WTC11 (cell line): ENCODE measurements around the gene ZFHX3. TPM values are rescaled to one million over a fixed set of nuclear protein-coding genes. Genes with fewer than 3 reads are reported as not detected.

Experiments used
- ATAC-seq: fragments of 200-7000 bp; cut with Tn5 transposase; 2 replicates; pipeline ENCODE4 v1.10.0; 2021; ENCODE audit warnings: mild to moderate bottlenecking, moderate library complexity
- CTCF ChIA-PET: fragments of 300-600 bp; sonication (Branson Sonifier 250); formaldehyde crosslinking; loops from one replicate; lab custom pipeline; 2021; ENCODE audit warnings: antibody characterized with exemption; lab: Charles Lee
- POLR2A ChIA-PET: fragments of 350-600 bp; sonication (Branson Sonifier 250); formaldehyde crosslinking; loops from one replicate; lab custom pipeline; 2021; ENCODE audit warnings: antibody characterized with exemption; lab: Charles Lee
- DNase-seq: peaks from one replicate; pipeline ENCODE4 v3.0.0; 2021; ENCODE audit warnings: low spot score
- H3K27ac Mint-ChIP-seq: 2 replicates; pipeline ENCODE4 v1.8.0; 2021; ENCODE audit warnings: mixed read lengths
- H3K27me3 Mint-ChIP-seq: 2 replicates; pipeline ENCODE4 v1.8.0; 2021; ENCODE audit warnings: low read depth, mild to moderate bottlenecking, moderate library complexity, mixed read lengths
- H3K36me3 Mint-ChIP-seq: 2 replicates; pipeline ENCODE4 v1.8.0; 2021; ENCODE audit warnings: mixed read lengths
- H3K4me1 Mint-ChIP-seq: 2 replicates; pipeline ENCODE4 v1.8.0; 2022; ENCODE audit warnings: mixed read lengths
- H3K4me3 Mint-ChIP-seq: 2 replicates; pipeline ENCODE4 v1.8.0; 2021; ENCODE audit warnings: mild to moderate bottlenecking, moderate library complexity, mixed read lengths
- H3K9me3 Mint-ChIP-seq: 2 replicates; pipeline ENCODE4 v1.8.0; 2021; ENCODE audit warnings: mixed read lengths
- ATF1 ChIP-seq: sonication (generic); formaldehyde crosslinking; IDR thresholded peaks from 2 replicates; pipeline ENCODE4 v1.8.1; 2023; ENCODE audit warnings: mild to moderate bottlenecking, moderate library complexity, missing genetic modification reagents
- CREB1 ChIP-seq: sonication (generic); formaldehyde crosslinking; IDR thresholded peaks from 2 replicates; pipeline ENCODE4 v1.8.0; 2023; ENCODE audit warnings: mild to moderate bottlenecking, missing genetic modification reagents
- CREM ChIP-seq: sonication (generic); formaldehyde crosslinking; IDR thresholded peaks from 2 replicates; pipeline ENCODE4 v1.8.1; 2022; ENCODE audit warnings: mild to moderate bottlenecking, missing genetic modification reagents, moderate library complexity
- IRF1 ChIP-seq: sonication (generic); formaldehyde crosslinking; IDR thresholded peaks from 2 replicates; pipeline ENCODE4 v1.8.0; 2023; ENCODE audit warnings: missing genetic modification reagents
- IRF2 ChIP-seq: sonication (generic); formaldehyde crosslinking; IDR thresholded peaks from 2 replicates; pipeline ENCODE4 v1.8.0; 2022; ENCODE audit warnings: low read depth, missing genetic modification reagents, borderline replicate concordance
- MXD4 ChIP-seq: fragments of 250-450 bp; sonication (Bioruptor Pico); IDR thresholded peaks from 2 replicates; pipeline ENCODE4 v1.8.0; 2021; ENCODE audit warnings: mild to moderate bottlenecking, moderate library complexity, borderline replicate concordance
- NR2C2 ChIP-seq: sonication (generic); formaldehyde crosslinking; IDR thresholded peaks from 2 replicates; pipeline ENCODE4 v1.8.0; 2022; ENCODE audit warnings: mild to moderate bottlenecking, missing genetic modification reagents
- TCF7 ChIP-seq: sonication (generic); formaldehyde crosslinking; IDR thresholded peaks from 2 replicates; pipeline ENCODE4 v1.8.0; 2022; ENCODE audit warnings: mild to moderate bottlenecking, low read depth, missing genetic modification reagents, moderate library complexity
- TEAD4 ChIP-seq: sonication (generic); formaldehyde crosslinking; IDR thresholded peaks from 2 replicates; pipeline ENCODE4 v1.8.0; 2022; ENCODE audit warnings: mild to moderate bottlenecking, missing genetic modification reagents
- TP53 ChIP-seq: sonication (generic); formaldehyde crosslinking; IDR thresholded peaks from 2 replicates; pipeline ENCODE4 v1.8.1; 2023; ENCODE audit warnings: mild to moderate bottlenecking, missing genetic modification reagents
- ZNF121 ChIP-seq: sonication (generic); formaldehyde crosslinking; IDR thresholded peaks from 2 replicates; pipeline ENCODE4 v1.8.0; 2023; ENCODE audit warnings: missing genetic modification reagents
- ZNF263 ChIP-seq: sonication (generic); formaldehyde crosslinking; IDR thresholded peaks from 2 replicates; pipeline ENCODE4 v1.8.1; 2022; ENCODE audit warnings: low read depth, mild to moderate bottlenecking, moderate library complexity, missing genetic modification reagents
- total RNA-seq: library from RNA; stranded (reverse); gene quantifications from 3 replicates; pipeline ENCODE4 v1.2.3, GENCODE V29; 2021
- TF ChIP-seq, protein P1 (sequence below): sonication (generic); formaldehyde crosslinking; conservative IDR thresholded peaks from 2 replicates; pipeline ENCODE4 v1.8.1; 2022; ENCODE audit warnings: mild to moderate bottlenecking, missing genetic modification reagents
- TF ChIP-seq, protein P2 (sequence below): sonication (generic); formaldehyde crosslinking; IDR thresholded peaks from 2 replicates; pipeline ENCODE4 v1.8.1; 2022; ENCODE audit warnings: mild to moderate bottlenecking, missing genetic modification reagents, moderate library complexity, borderline replicate concordance
- TF ChIP-seq, protein P3 (sequence below): sonication (generic); formaldehyde crosslinking; IDR thresholded peaks from 2 replicates; pipeline ENCODE4 v1.8.0; 2022; ENCODE audit warnings: mild to moderate bottlenecking, missing genetic modification reagents
- TF ChIP-seq, protein P4 (sequence below): sonication (generic); formaldehyde crosslinking; IDR thresholded peaks from 2 replicates; pipeline ENCODE4 v1.8.0; 2023; ENCODE audit warnings: missing genetic modification reagents, mild to moderate bottlenecking, borderline replicate concordance
- TF ChIP-seq, protein P5 (sequence below): sonication (generic); formaldehyde crosslinking; IDR thresholded peaks from 2 replicates; pipeline ENCODE4 v1.8.1; 2022; ENCODE audit warnings: low read depth, missing genetic modification reagents, borderline replicate concordance

The ZFHX3 gene
- total RNA-seq, 1 experiment from 2014 or later = 5.7 TPM

GRCh38 chr16:73065632-73066330 is 17.9 kb upstream of the ZFHX3 start:
- POLR2A ChIA-PET = no interaction called here
- Mint-ChIP-seq H3K9me3 (no peaks in the 10 kb centered on the region), H3K36me3 (no peaks in the 10 kb centered on the region), H3K4me1 (peaks cover 72% of the 10 kb centered on the region), H3K4me3 (peak overlapping the region; percentile 70), H3K27ac (no peak overlapping the region), H3K27me3 (peaks cover 100% of the 10 kb centered on the region)
- no peak for TF ChIP-seq CREM
- no peak for TF ChIP-seq ATF1 (CRISPR knock-in tag)
- no peak for TF ChIP-seq CREB1 (CRISPR knock-in tag)
- TF ChIP-seq TP53 (CRISPR knock-in tag) = no peak
- no peak for TF ChIP-seq TCF7 (CRISPR knock-in tag)
- no peak for TF ChIP-seq NR2C2
- TF ChIP-seq IRF1 (CRISPR knock-in tag) = no peak
- TF ChIP-seq, protein P1, sequence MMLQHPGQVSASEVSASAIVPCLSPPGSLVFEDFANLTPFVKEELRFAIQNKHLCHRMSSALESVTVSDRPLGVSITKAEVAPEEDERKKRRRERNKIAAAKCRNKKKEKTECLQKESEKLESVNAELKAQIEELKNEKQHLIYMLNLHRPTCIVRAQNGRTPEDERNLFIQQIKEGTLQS (CRISPR knock-in tag) = no peak
- TF ChIP-seq TEAD4 = no peak
- TF ChIP-seq IRF2 (CRISPR knock-in tag) = no peak
- TF ChIP-seq, protein P2, sequence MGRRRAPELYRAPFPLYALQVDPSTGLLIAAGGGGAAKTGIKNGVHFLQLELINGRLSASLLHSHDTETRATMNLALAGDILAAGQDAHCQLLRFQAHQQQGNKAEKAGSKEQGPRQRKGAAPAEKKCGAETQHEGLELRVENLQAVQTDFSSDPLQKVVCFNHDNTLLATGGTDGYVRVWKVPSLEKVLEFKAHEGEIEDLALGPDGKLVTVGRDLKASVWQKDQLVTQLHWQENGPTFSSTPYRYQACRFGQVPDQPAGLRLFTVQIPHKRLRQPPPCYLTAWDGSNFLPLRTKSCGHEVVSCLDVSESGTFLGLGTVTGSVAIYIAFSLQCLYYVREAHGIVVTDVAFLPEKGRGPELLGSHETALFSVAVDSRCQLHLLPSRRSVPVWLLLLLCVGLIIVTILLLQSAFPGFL = no peak
- DNase-seq = no peak
- ATAC-seq = peak; percentile 10
- CTCF ChIA-PET = interaction anchor here (0.6 kb wide), 1 partner anchor 11 kb away, joined by 3 read pairs; no protein-coding TSS in a partner anchor

DNA sequence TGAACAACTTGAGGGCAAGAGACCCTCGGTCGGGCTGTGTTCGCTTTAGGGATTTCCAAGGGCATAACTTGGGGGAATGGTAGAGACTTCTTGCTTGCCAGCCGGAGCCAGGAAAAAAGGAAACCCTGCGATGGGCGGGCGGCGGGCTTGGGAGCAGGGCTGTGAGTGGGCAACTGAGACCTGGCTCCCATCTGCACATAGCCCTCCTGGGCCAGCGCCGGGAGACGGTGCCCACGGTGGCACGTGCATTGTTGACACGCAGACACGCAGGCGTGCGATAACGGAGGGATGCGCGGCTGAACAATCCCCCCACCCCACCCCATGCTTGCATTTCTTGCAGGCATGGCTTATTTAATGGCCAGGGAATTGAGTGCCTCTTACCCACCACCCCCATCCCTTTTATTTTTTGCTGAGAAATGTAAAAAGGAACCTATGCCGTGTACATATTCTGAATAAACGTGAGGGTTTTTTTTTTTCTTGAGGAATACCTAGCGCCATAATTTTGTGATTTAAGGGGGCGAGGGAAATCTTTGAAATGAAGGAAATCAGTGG is 17.1 kb upstream of the ZFHX3 start:
- ATAC-seq = no peak
- POLR2A ChIA-PET = no interaction called here

DNA sequence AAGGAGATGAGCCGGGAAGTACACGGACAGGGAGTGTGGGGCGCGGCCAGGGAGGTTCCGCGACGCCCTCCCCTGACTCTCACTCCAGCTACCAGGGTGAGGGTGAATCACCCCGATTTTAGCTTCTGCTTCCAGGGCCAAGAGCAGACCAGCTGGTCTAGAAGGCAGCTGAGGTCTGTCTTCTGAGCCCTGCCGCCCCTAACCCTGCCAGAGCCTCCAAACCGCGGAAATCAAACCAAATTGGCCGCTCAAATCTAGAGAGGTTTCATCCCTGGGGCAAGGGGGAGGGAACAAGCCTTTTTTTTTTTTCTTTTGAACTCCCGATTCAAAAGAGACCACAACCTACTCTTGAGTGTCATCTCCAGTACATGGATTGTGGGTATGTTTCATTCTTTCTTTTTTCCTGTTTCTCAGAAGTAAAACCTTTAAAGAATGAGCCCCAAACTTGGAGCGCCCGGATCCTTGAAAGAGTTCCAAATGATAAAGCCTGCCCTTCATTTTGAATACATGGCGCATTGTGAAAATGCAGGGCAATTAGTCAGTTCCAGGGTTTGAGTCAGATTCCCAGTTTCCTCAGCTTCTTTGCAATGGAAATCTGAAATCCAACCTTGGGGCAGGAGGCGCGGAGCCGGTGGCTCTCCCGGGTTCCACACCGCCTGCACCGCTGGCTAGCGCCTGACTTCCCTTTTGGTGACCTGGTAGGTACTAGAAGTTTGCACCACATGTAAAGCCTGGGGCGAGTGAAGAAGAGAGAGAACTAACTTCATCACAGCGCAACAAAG is 16.5 kb upstream of the ZFHX3 start:
- H3K4me3 Mint-ChIP-seq = peak overlapping the region; percentile 70
- no peaks in the 10 kb centered on the region for H3K36me3 Mint-ChIP-seq
- DNase-seq = peak; percentile 49
- TF ChIP-seq ZNF121 (CRISPR knock-in tag) (no peak), ZNF263 (CRISPR knock-in tag) (no peak), MXD4 (CRISPR knock-in tag) (no peak)
- TF ChIP-seq, protein P3, sequence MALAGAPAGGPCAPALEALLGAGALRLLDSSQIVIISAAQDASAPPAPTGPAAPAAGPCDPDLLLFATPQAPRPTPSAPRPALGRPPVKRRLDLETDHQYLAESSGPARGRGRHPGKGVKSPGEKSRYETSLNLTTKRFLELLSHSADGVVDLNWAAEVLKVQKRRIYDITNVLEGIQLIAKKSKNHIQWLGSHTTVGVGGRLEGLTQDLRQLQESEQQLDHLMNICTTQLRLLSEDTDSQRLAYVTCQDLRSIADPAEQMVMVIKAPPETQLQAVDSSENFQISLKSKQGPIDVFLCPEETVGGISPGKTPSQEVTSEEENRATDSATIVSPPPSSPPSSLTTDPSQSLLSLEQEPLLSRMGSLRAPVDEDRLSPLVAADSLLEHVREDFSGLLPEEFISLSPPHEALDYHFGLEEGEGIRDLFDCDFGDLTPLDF (CRISPR knock-in tag) = no peak
- TF ChIP-seq, protein P4, sequence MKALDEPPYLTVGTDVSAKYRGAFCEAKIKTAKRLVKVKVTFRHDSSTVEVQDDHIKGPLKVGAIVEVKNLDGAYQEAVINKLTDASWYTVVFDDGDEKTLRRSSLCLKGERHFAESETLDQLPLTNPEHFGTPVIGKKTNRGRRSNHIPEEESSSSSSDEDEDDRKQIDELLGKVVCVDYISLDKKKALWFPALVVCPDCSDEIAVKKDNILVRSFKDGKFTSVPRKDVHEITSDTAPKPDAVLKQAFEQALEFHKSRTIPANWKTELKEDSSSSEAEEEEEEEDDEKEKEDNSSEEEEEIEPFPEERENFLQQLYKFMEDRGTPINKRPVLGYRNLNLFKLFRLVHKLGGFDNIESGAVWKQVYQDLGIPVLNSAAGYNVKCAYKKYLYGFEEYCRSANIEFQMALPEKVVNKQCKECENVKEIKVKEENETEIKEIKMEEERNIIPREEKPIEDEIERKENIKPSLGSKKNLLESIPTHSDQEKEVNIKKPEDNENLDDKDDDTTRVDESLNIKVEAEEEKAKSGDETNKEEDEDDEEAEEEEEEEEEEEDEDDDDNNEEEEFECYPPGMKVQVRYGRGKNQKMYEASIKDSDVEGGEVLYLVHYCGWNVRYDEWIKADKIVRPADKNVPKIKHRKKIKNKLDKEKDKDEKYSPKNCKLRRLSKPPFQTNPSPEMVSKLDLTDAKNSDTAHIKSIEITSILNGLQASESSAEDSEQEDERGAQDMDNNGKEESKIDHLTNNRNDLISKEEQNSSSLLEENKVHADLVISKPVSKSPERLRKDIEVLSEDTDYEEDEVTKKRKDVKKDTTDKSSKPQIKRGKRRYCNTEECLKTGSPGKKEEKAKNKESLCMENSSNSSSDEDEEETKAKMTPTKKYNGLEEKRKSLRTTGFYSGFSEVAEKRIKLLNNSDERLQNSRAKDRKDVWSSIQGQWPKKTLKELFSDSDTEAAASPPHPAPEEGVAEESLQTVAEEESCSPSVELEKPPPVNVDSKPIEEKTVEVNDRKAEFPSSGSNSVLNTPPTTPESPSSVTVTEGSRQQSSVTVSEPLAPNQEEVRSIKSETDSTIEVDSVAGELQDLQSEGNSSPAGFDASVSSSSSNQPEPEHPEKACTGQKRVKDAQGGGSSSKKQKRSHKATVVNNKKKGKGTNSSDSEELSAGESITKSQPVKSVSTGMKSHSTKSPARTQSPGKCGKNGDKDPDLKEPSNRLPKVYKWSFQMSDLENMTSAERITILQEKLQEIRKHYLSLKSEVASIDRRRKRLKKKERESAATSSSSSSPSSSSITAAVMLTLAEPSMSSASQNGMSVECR = no peak
- TF ChIP-seq, protein P5, sequence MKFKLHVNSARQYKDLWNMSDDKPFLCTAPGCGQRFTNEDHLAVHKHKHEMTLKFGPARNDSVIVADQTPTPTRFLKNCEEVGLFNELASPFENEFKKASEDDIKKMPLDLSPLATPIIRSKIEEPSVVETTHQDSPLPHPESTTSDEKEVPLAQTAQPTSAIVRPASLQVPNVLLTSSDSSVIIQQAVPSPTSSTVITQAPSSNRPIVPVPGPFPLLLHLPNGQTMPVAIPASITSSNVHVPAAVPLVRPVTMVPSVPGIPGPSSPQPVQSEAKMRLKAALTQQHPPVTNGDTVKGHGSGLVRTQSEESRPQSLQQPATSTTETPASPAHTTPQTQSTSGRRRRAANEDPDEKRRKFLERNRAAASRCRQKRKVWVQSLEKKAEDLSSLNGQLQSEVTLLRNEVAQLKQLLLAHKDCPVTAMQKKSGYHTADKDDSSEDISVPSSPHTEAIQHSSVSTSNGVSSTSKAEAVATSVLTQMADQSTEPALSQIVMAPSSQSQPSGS (CRISPR knock-in tag) = no peak
- TF ChIP-seq, all 79 proteins: peak for 0
- peak; percentile 2; the same call in 1 of the 2 replicates for ATAC-seq
- Mint-ChIP-seq H3K9me3 (no peaks in the 10 kb centered on the region), H3K4me1 (peaks cover 78% of the 10 kb centered on the region), H3K27ac (no peak overlapping the region), H3K27me3 (peaks cover 100% of the 10 kb centered on the region)
- CTCF ChIA-PET = interaction anchor here (0.6 to 3.7 kb wide), 8 partner anchors 10 to 232 kb away, joined by 3 to 15 read pairs (median 3); no protein-coding TSS in a partner anchor
- POLR2A ChIA-PET = interaction anchor here (0.7 kb wide), 1 partner anchor 506 kb away, joined by 3 read pairs; no protein-coding TSS in a partner anchor

More for the DNA sequence above, 17.1 kb upstream of the ZFHX3 start:
- no peaks in the 10 kb centered on the region for H3K36me3 Mint-ChIP-seq
- DNase-seq = no peak
- H3K4me1 Mint-ChIP-seq = peaks cover 74% of the 10 kb centered on the region
- H3K9me3 Mint-ChIP-seq = no peaks in the 10 kb centered on the region
- CTCF ChIA-PET = interaction anchor here (1.4 to 2.7 kb wide), 2 partner anchors 108 to 208 kb away, joined by 3 to 9 read pairs; no protein-coding TSS in a partner anchor
- no peak for TF ChIP-seq MXD4 (CRISPR knock-in tag)
- peaks cover 100% of the 10 kb centered on the region for H3K27me3 Mint-ChIP-seq
- H3K4me3 Mint-ChIP-seq = peak overlapping the region; percentile 70
- H3K27ac Mint-ChIP-seq = no peak overlapping the region
